ENCODE measurements around the gene CA11. TPM values are rescaled to one million over a fixed set of nuclear protein-coding genes. Genes with fewer than 3 reads are reported as not detected.

Gene CA11
- total RNA-seq, 1 donor from 2014 or later: 12.6 TPM

DNA sequence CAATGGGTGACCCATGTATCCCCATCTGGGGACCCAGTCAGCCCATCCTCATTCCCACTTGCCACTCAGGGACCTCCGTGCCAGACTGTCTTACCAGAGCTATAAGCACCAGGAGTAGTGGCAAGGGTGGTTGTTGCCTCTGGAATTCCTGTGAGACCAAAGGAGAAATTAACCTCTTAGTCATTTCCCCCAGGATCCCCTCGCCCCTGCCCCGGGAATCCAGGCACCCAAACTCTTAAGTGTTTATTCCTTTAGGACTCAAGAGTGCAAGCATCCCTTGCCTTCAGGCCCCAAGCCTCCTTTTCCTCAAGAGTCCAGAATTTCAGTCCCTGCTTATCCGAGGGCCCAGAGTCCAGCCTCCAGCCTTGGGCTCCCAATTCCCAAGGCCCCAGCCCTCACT is 17.7 kb upstream of the CA11 start:
- H3K9me3 ChIP-seq (ENCODE audit: low read depth): no peaks in the 10 kb centered on the region
- H3K36me3 Mint-ChIP-seq: no peaks in the 10 kb centered on the region
- no peaks in the 10 kb centered on the region for H3K36me3 ChIP-seq
- H2AFZ ChIP-seq (replicated peaks): peak overlapping the region; percentile 7
- H3K27me3 ChIP-seq: no peaks in the 10 kb centered on the region
- H3K4me3 ChIP-seq: no peak overlapping the region
- no peaks in the 10 kb centered on the region for H4K20me1 ChIP-seq (ENCODE audit: low read depth)
- no peak for DNase-seq (ENCODE audit: low spot score)
- H3K4me2 ChIP-seq: no peak overlapping the region
- H3K4me3 Mint-ChIP-seq: no peak overlapping the region
- peaks cover 2% of the 10 kb centered on the region for H3K9me3 Mint-ChIP-seq
- H3K27me3 Mint-ChIP-seq (ENCODE audit: insufficient read depth, low read depth): peaks cover 4% of the 10 kb centered on the region
- H3K4me1 Mint-ChIP-seq: peaks cover 7% of the 10 kb centered on the region
- no peak overlapping the region for H3K27ac Mint-ChIP-seq
- TF ChIP-seq, protein P1, sequence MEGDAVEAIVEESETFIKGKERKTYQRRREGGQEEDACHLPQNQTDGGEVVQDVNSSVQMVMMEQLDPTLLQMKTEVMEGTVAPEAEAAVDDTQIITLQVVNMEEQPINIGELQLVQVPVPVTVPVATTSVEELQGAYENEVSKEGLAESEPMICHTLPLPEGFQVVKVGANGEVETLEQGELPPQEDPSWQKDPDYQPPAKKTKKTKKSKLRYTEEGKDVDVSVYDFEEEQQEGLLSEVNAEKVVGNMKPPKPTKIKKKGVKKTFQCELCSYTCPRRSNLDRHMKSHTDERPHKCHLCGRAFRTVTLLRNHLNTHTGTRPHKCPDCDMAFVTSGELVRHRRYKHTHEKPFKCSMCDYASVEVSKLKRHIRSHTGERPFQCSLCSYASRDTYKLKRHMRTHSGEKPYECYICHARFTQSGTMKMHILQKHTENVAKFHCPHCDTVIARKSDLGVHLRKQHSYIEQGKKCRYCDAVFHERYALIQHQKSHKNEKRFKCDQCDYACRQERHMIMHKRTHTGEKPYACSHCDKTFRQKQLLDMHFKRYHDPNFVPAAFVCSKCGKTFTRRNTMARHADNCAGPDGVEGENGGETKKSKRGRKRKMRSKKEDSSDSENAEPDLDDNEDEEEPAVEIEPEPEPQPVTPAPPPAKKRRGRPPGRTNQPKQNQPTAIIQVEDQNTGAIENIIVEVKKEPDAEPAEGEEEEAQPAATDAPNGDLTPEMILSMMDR (IDR thresholded peaks at IDR 0.05): no peak
- TF ChIP-seq EZH2 (IDR thresholded peaks at IDR 0.05) (no peak), EZH2phosphoT487 (IDR thresholded peaks at IDR 0.05) (no peak)
- no peaks in the 10 kb centered on the region for H3K79me2 ChIP-seq (ENCODE audit: low read depth)
- no peak overlapping the region for H3K27ac ChIP-seq
- no peak overlapping the region for H3K9ac ChIP-seq
- H3K4me1 ChIP-seq: peaks cover 2% of the 10 kb centered on the region
- H3F3A ChIP-seq (ENCODE audit: low read depth): peaks cover 6% of the 10 kb centered on the region

DNA sequence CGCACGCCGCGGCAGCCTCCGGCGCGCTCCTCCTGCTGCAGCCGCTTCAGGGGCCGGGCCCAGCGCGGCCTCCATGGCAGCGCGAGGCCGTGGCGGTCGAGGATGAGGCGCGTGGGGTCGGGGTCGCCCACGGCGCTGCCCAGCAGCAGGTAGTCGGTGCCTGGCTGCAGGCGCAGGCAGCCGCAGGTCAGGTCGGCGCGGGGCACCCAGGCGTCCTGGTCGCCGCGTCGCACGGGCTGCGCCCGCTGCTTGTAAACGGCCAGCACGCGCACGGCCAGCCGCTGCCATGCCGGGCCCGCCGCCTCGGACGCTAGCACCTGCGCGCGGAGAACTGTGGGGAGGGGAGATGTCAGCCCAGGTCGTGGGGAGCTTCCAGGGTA is 15.7 kb upstream of the CA11 start:
- Mint-ChIP-seq H3K9me3 (peaks cover 2% of the 10 kb centered on the region), H3K4me3 (no peak overlapping the region), H3K27ac (no peak overlapping the region), H3K27me3 (ENCODE audit: insufficient read depth, low read depth) (peaks cover 3% of the 10 kb centered on the region), H3K4me1 (peaks cover 14% of the 10 kb centered on the region), H3K36me3 (no peaks in the 10 kb centered on the region)
- no peaks in the 10 kb centered on the region for H3K79me2 ChIP-seq (ENCODE audit: low read depth)
- no peak overlapping the region for H3K9ac ChIP-seq
- H4K20me1 ChIP-seq (ENCODE audit: low read depth): no peaks in the 10 kb centered on the region
- no peak overlapping the region for H3K27ac ChIP-seq
- H3K4me2 ChIP-seq: no peak overlapping the region
- no peak overlapping the region for H3K4me3 ChIP-seq
- no peak overlapping the region for H2AFZ ChIP-seq (replicated peaks)
- no peaks in the 10 kb centered on the region for H3K27me3 ChIP-seq
- TF ChIP-seq, protein P1 (IDR thresholded peaks at IDR 0.05): no peak
- no peak for TF ChIP-seq EZH2 (IDR thresholded peaks at IDR 0.05)
- TF ChIP-seq EZH2phosphoT487 (IDR thresholded peaks at IDR 0.05): no peak
- H3K4me1 ChIP-seq: peaks cover 8% of the 10 kb centered on the region
- no peaks in the 10 kb centered on the region for H3K9me3 ChIP-seq (ENCODE audit: low read depth)
- DNase-seq (ENCODE audit: low spot score): no peak
- H3F3A ChIP-seq (ENCODE audit: low read depth): peaks cover 10% of the 10 kb centered on the region
- no peaks in the 10 kb centered on the region for H3K36me3 ChIP-seq

DNA sequence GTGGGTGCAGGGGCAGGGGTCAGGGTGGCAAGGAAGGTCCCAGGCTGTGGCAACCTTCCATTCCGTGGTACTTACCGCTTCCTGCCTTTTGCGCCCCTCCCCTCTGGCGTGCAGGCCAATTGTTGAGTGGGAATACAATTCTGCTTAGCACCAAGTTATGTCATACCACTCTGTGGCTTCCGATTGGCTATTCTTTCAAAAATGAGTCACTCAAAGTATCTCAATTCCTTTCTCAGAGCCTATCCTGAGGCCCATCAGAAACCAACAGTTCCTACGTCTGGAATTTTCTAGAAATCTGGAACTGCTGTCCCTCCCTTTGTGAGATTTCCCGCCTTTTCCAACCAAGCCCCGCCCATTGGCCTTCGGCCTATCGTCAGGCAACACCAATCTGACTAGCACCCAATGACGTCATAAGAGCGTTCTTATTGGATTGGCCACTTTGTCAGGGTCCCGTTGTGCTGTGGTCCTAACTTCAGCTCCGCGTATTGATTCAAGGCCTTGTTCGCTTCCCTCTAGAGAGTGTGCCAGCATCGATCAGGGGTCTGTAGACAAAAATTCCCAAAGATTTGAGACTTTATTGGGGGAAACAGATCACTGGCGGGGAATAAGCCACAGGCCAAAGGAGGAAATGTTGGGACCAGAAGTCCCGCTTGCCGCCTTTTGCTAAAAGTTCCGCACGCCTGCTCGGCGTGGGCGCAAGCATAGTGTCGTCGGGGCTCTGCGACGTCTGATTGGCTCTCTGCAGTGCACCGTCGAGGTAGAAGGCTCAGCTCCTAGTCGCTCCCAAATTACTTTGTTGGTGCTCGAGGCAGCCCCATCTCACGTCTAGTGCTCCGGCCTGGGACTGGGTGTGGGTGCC is 15.1 kb upstream of the CA11 start:
- H3K4me3 Mint-ChIP-seq: peak overlapping the region; percentile 66

More for the DNA sequence above, 15.1 kb upstream of the CA11 start:
- Histone ChIP-seq H3K27ac (no peak overlapping the region), H3K9ac (no peak overlapping the region), H2AFZ (replicated peaks) (no peak overlapping the region), H3F3A (ENCODE audit: low read depth) (peaks cover 13% of the 10 kb centered on the region), H3K4me2 (no peak overlapping the region), H4K20me1 (ENCODE audit: low read depth) (no peaks in the 10 kb centered on the region), H3K4me3 (no peak overlapping the region), H3K4me1 (peaks cover 9% of the 10 kb centered on the region), H3K9me3 (ENCODE audit: low read depth) (no peaks in the 10 kb centered on the region), H3K27me3 (no peaks in the 10 kb centered on the region), H3K36me3 (no peaks in the 10 kb centered on the region), H3K79me2 (ENCODE audit: low read depth) (no peaks in the 10 kb centered on the region)
- peak; percentile 73 for DNase-seq (ENCODE audit: low spot score)
- peaks cover 2% of the 10 kb centered on the region for H3K9me3 Mint-ChIP-seq
- peaks cover 3% of the 10 kb centered on the region for H3K27me3 Mint-ChIP-seq (ENCODE audit: insufficient read depth, low read depth)
- peaks cover 15% of the 10 kb centered on the region for H3K4me1 Mint-ChIP-seq
- no peaks in the 10 kb centered on the region for H3K36me3 Mint-ChIP-seq
- peak overlapping the region; percentile 35 for H3K27ac Mint-ChIP-seq
- TF ChIP-seq, protein P1 (IDR thresholded peaks at IDR 0.05): no peak
- no peak for TF ChIP-seq EZH2phosphoT487 (IDR thresholded peaks at IDR 0.05)
- no peak for TF ChIP-seq EZH2 (IDR thresholded peaks at IDR 0.05)

All from neural progenitor cell (in vitro differentiated cells).